C4-2B (cell line): ENCODE measurements around the gene WHAMM.

ENCODE experiments used
- H3K27ac ChIP-seq: fragments of 450-650 bp; 2 replicates; pipeline ENCODE4 v1.5.1; 2017
- CTCF ChIP-seq: fragments of 450-650 bp; conservative IDR thresholded peaks from 2 replicates; pipeline ENCODE4 v1.5.1; 2017; ENCODE audit warnings: mild to moderate bottlenecking
- ZFX ChIP-seq: fragments of 450-650 bp; IDR thresholded peaks from 2 replicates; pipeline ENCODE4 v1.6.1; 2017

Gene WHAMM

GRCh38 chr15:82790321-82790720 lies 19.1 kb upstream of the WHAMM start:
- TF ChIP-seq ZFX, result no peak
- no peak overlapping the region for H3K27ac ChIP-seq

- no peak for TF ChIP-seq ZFX
These were observed 17.4 kb upstream of the WHAMM start for GRCh38 chr15:82792068-82792467.

GRCh38 chr15:82793737-82794136 lies 15.7 kb upstream of the WHAMM start:
- no peak overlapping the region for H3K27ac ChIP-seq
- no peak for TF ChIP-seq ZFX
- no peak for TF ChIP-seq CTCF

More at GRCh38 chr15:82792068-82792467, 17.4 kb upstream of the WHAMM start:
- no peak overlapping the region for H3K27ac ChIP-seq

- H3K27ac ChIP-seq, result no peak overlapping the region
- no peak for TF ChIP-seq CTCF
- TF ChIP-seq ZFX, result no peak
These were observed 11.3 kb upstream of the WHAMM start for GRCh38 chr15:82798104-82798503.

GRCh38 chr15:82798531-82799166 lies 10.8 kb upstream of the WHAMM start:
- no peak overlapping the region for H3K27ac ChIP-seq
- no peak for TF ChIP-seq ZFX
- no peak for TF ChIP-seq CTCF

- no peak overlapping the region for H3K27ac ChIP-seq
These were observed 10.1 kb upstream of the WHAMM start for GRCh38 chr15:82799183-82799841.

GRCh38 chr15:82802497-82802896 lies 6.9 kb upstream of the WHAMM start:
- no peak overlapping the region for H3K27ac ChIP-seq
- TF ChIP-seq ZFX, result no peak
- no peak for TF ChIP-seq CTCF

More at GRCh38 chr15:82799183-82799841, 10.1 kb upstream of the WHAMM start:
- no peak for TF ChIP-seq ZFX
- TF ChIP-seq CTCF, result no peak

- no peak overlapping the region for H3K27ac ChIP-seq
- no peak for TF ChIP-seq CTCF
- TF ChIP-seq ZFX, result no peak
These were observed 5.4 kb upstream of the WHAMM start for GRCh38 chr15:82803793-82804574.
